ENCODE results near the gene CHCT1.

GRCh38 chr17:60472449-60472848 is 50.2 kb downstream of the CHCT1 start:
- TF ChIP-seq CTCF (IDR thresholded peaks at IDR 0.05) (no peak), POLR2A (IDR thresholded peaks at IDR 0.05) (no peak)
